Stimulated activated CD4-positive, alpha-beta T cell treated with anti-CD3 and anti-CD28 coated beads, Interleukin-2, amount 100 ng/mL, for 24 hours (primary cell): ENCODE data around the gene ALDH1L2.

ENCODE experiments used
- DNase-seq, 2 donors: peaks; one replicate each; pipeline ENCODE4 v3.0.0-alpha.2; 2020

Gene ALDH1L2

DNA sequence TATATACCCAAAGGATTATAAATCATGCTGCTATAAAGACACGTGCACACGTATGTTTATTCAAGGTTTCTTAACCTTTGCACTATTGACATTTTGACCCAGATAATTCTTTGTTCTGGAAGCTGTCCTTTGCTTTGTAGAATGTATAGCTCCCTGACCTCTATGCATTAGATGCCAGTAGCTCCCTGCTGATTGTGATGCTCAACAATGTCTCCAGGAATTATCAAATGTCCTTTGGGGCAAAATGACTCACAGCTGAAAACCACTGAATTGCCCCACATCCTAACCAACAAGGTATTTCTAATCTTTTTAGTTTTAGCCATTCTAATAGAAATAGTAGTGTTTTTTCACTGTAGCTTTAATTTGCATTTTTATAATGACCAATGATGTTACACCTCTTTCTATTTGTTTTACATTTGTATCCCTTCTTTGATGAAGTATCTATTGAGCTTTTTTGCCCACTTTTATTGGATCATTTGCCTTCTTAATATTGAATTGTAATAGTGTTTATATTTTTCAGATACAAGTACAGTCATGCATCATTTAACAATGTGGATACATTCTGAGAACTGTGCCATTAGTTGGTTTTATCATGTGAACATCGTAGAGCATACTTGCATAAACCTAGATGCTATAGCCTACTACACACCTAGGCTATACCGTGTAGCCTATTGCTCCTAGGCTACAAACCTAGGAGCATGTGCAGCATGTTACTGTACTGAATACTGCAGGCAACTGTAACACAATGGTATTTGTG lies 108.5 kb downstream of the ALDH1L2 start:
- DNase-seq, result no peak

DNA sequence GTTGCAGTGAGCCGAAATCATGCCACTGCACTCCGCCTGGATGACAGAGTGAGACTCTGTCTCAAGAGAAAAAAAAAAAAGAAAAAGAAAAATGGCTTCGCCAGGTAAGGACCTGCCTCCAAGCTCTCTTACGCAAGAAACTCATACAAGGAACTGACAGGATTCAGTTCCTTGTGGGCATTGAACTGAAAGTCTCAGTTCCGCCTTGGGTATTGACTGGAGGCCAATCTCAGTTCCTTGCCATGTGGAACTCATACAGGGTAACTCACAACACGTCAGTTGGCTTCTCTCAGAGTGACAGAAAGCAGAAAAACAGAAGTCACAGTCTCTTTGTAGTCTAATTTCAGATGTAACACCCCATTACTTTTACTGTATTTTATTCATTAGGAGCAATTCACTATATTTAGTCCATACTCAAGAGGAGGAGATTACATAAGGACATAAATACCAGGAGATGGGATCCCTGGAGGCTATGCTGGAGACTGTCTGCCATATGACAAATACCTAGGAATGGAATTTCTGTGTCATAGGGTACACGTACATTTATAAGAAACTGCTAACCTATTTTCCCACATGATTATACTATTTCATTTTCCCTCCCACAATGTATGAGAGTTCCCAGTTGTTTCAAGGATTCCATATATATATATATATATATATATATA lies 109.5 kb downstream of the ALDH1L2 start:
- no peak for DNase-seq

DNA sequence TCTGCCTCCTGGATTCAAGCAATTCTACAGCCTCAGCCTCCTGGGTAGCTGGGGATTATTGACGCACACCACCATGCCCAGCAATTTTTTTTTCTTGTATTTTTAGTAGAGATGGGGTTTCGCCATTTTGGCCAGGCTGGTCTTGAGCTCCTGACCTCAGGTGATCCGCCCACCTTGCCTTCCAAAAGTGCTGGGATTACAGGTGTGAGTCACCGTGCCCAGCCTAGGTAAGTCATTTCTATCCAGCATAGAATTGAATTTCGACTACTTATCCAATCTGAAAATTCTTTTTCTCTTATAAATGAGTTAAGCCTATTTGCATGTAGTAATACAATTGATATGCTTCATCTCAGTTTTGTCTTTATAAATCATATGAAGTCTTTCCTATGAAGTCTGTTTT lies 111.0 kb downstream of the ALDH1L2 start:
- DNase-seq, result no peak

DNA sequence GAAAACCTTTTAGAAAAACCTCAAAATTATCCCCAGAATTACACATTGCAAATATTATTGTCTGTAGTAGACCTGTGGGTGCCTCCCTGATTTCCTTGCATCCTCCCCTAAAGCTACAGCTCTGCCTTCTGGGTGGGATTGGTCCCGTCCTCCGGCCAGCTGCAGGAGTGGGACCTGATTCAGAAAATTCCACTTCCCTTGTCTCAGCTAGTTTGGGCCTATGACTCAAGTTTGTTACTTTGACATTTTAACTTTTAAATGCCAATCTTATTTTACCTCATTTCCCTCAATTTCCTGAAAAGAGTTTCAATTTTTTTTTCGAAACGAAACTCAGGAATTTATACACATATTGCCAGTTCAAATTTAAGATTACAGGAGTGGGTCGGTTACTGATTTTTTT lies 113.0 kb downstream of the ALDH1L2 start:
- DNase-seq, result no peak
